HG02852 (cell line): ENCODE data around the gene CD55.

Source experiments
- ATAC-seq: cut with Tn5 transposase; IDR thresholded peaks from one replicate; pipeline ENCODE4 v1.9.1; 2021; ENCODE audit warnings: mild to moderate bottlenecking, moderate library complexity; ENCODE audit not compliant: unreplicated experiment

The CD55 gene

GRCh38 chr1:207321079-207321789 is at the start of gene CD55:
Gene CD55 (plus strand): TSS chr1:207321678. CDS start chr1:207321766, 88 bp downstream.
- ATAC-seq = peak; percentile 93

GRCh38 chr1:207274882-207275281 is 46.6 kb upstream of the CD55 start:
- no peak for ATAC-seq

GRCh38 chr1:207276465-207276864 is 45.0 kb upstream of the CD55 start:
- no peak for ATAC-seq

GRCh38 chr1:207277241-207277640 is 44.2 kb upstream of the CD55 start:
- ATAC-seq = no peak

GRCh38 chr1:207279652-207280051 is 41.8 kb upstream of the CD55 start:
- no peak for ATAC-seq

GRCh38 chr1:207280706-207281105 is 40.8 kb upstream of the CD55 start:
- ATAC-seq = no peak

GRCh38 chr1:207282058-207282457 is 39.4 kb upstream of the CD55 start:
- no peak for ATAC-seq

GRCh38 chr1:207282496-207283380 is 38.7 kb upstream of the CD55 start:
- no peak for ATAC-seq

GRCh38 chr1:207283421-207283820 is 38.1 kb upstream of the CD55 start:
- ATAC-seq = no peak

GRCh38 chr1:207284209-207284897 is 37.1 kb upstream of the CD55 start:
- ATAC-seq = no peak

GRCh38 chr1:207286786-207287468 is 34.6 kb upstream of the CD55 start:
- ATAC-seq = no peak

GRCh38 chr1:207288315-207288714 is 33.2 kb upstream of the CD55 start:
- ATAC-seq = no peak

GRCh38 chr1:207289756-207290155 is 31.7 kb upstream of the CD55 start:
- no peak for ATAC-seq

- no peak for ATAC-seq
Observed at GRCh38 chr1:207291723-207292122, 29.8 kb upstream of the CD55 start.

- no peak for ATAC-seq
Observed at GRCh38 chr1:207298186-207298585, 23.3 kb upstream of the CD55 start.

GRCh38 chr1:207298636-207299398 is 22.7 kb upstream of the CD55 start:
- no peak for ATAC-seq

- ATAC-seq = no peak
Observed at GRCh38 chr1:207300970-207301369, 20.5 kb upstream of the CD55 start.

GRCh38 chr1:207302618-207303393 is 18.7 kb upstream of the CD55 start:
- no peak for ATAC-seq

- ATAC-seq = no peak
Observed at GRCh38 chr1:207304710-207305488, 16.6 kb upstream of the CD55 start.
